ENCODE data around the gene FAM228B.
"Not testable (repeated sequence)": the region's sequence is repeated elsewhere in the genome, so short reads cannot be mapped to it uniquely, and the experiment has no call there.

FAM228B gene

GRCh38 chr2:24104110-24104650 is 19.1 kb upstream of the FAM228B start:
- no peak for DNase-seq

- DNase-seq: no peak
Observed at GRCh38 chr2:24104906-24105305, 18.4 kb upstream of the FAM228B start.

- DNase-seq: no peak
Observed at GRCh38 chr2:24105816-24106215, 17.5 kb upstream of the FAM228B start.

- no peak for DNase-seq
Observed at GRCh38 chr2:24106786-24107185, 16.5 kb upstream of the FAM228B start.

GRCh38 chr2:24107336-24107735 is 15.9 kb upstream of the FAM228B start:
- no peak for DNase-seq

GRCh38 chr2:24109431-24109830 is 13.8 kb upstream of the FAM228B start:
- DNase-seq: not testable (repeated sequence)

- no peak for DNase-seq
Observed at GRCh38 chr2:24110660-24111303, 12.5 kb upstream of the FAM228B start.

- no peak for DNase-seq
Observed at GRCh38 chr2:24111407-24111901, 11.8 kb upstream of the FAM228B start.

- no peak for DNase-seq
Observed at GRCh38 chr2:24115057-24115456, 8.2 kb upstream of the FAM228B start.

GRCh38 chr2:24117902-24118301 is 5.4 kb upstream of the FAM228B start:
- DNase-seq: no peak

GRCh38 chr2:24121066-24121465 is 2.2 kb upstream of the FAM228B start:
- no peak for DNase-seq

- DNase-seq: no peak
Observed at GRCh38 chr2:24121469-24121868, 1.8 kb upstream of the FAM228B start.

- no peak for DNase-seq
Observed at GRCh38 chr2:24122366-24123194, 689 bp upstream of the FAM228B start.

GRCh38 chr2:24123922-24124580 is 782 bp downstream of the FAM228B start:
- DNase-seq: no peak

- no peak for DNase-seq
Observed at GRCh38 chr2:24125956-24126355, 2.7 kb downstream of the FAM228B start.

- no peak for DNase-seq
Observed at GRCh38 chr2:24132543-24132942, 9.3 kb downstream of the FAM228B start.

GRCh38 chr2:24140305-24140704 is 17.0 kb downstream of the FAM228B start:
- DNase-seq: not testable (repeated sequence)

GRCh38 chr2:24147364-24147763 is 24.1 kb downstream of the FAM228B start:
- DNase-seq: no peak

- no peak for DNase-seq
Observed at GRCh38 chr2:24152413-24153197, 29.3 kb downstream of the FAM228B start.

GRCh38 chr2:24153478-24153877 is 30.2 kb downstream of the FAM228B start:
- no peak for DNase-seq

GRCh38 chr2:24158131-24158530 is 34.9 kb downstream of the FAM228B start:
- DNase-seq: no peak

- DNase-seq: no peak
Observed at GRCh38 chr2:24159708-24160107, 36.4 kb downstream of the FAM228B start.

- no peak for DNase-seq
Observed at GRCh38 chr2:24160761-24161160, 37.5 kb downstream of the FAM228B start.

All from stimulated activated CD4-positive, alpha-beta T cell treated with anti-CD3 and anti-CD28 coated beads, Interleukin-2, amount 100 ng/mL, for 24 hours (primary cell).